GM23338 (cell line): ENCODE data around the gene BRINP2. TPM values are rescaled to one million over a fixed set of nuclear protein-coding genes. Genes with fewer than 3 reads are reported as not detected.

Experiments
- ATAC-seq: fragments of 200-7000 bp; cut with Tn5 transposase; 3 replicates; pipeline ENCODE4 v1.9.1; 2020
- DNase-seq: peaks from one replicate; pipeline ENCODE4 v3.0.0-alpha.2; 2015; ENCODE audit warnings: low spot score
- H2AFZ ChIP-seq: fragments of 200-600 bp; sonication (generic); 2 replicates; pipeline ENCODE4 v1.8.0; 2016; ENCODE audit warnings: antibody characterized with exemption, mild to moderate bottlenecking, moderate library complexity
- H3F3A ChIP-seq: fragments of 200-600 bp; sonication (generic); replicated peaks from 2 replicates; pipeline ENCODE4 v1.8.0; 2017; ENCODE audit warnings: antibody characterized with exemption, mixed run types, low read depth
- H3K27ac ChIP-seq: fragments of 200-600 bp; sonication (generic); 2 replicates; pipeline ENCODE4 v1.6.1; 2016; ENCODE audit warnings: low read depth
- H3K27me3 ChIP-seq: fragments of 200-600 bp; sonication (generic); 2 replicates; pipeline ENCODE4 v1.8.0; 2016; ENCODE audit warnings: mild to moderate bottlenecking, mixed run types, moderate library complexity; ENCODE audit not compliant: insufficient read depth
- H3K36me3 ChIP-seq: fragments of 200-600 bp; sonication (generic); 2 replicates; pipeline ENCODE4 v1.8.0; 2016; ENCODE audit warnings: mild to moderate bottlenecking; ENCODE audit not compliant: insufficient read depth
- H3K4me1 ChIP-seq: fragments of 200-600 bp; sonication (generic); 2 replicates; pipeline ENCODE4 v1.8.0; 2016; ENCODE audit warnings: mild to moderate bottlenecking, moderate library complexity; ENCODE audit not compliant: insufficient read depth
- H3K4me2 ChIP-seq: fragments of 200-600 bp; sonication (generic); 2 replicates; pipeline ENCODE4 v1.7.1; 2017; ENCODE audit warnings: mixed run types
- H3K4me3 ChIP-seq: fragments of 200-600 bp; sonication (generic); 2 replicates; pipeline ENCODE4 v1.6.1; 2016; ENCODE audit warnings: mixed run types
- H3K79me2 ChIP-seq: fragments of 200-600 bp; sonication (generic); replicated peaks from 2 replicates; pipeline ENCODE4 v1.8.0; 2017; ENCODE audit warnings: mild to moderate bottlenecking; ENCODE audit not compliant: insufficient read depth
- H3K9me2 ChIP-seq: fragments of 200-600 bp; sonication (generic); 2 replicates; pipeline ENCODE4 v1.8.0; 2017; ENCODE audit not compliant: insufficient read depth
- H4K20me1 ChIP-seq: fragments of 200-600 bp; sonication (generic); replicated peaks from 2 replicates; pipeline ENCODE4 v1.8.0; 2017; ENCODE audit warnings: mild to moderate bottlenecking; ENCODE audit not compliant: insufficient read depth
- H3K27ac Mint-ChIP-seq: 2 replicates; pipeline ENCODE4 v1.8.0; 2020; ENCODE audit warnings: inconsistent platforms, mild to moderate bottlenecking, moderate library complexity, mixed read lengths
- H3K27me3 Mint-ChIP-seq: 3 replicates; pipeline ENCODE4 v1.8.0; 2022; ENCODE audit warnings: low read depth, mild to moderate bottlenecking, moderate library complexity, mixed read lengths, inconsistent platforms; ENCODE audit not compliant: insufficient read depth, poor library complexity
- H3K36me3 Mint-ChIP-seq: 3 replicates; pipeline ENCODE4 v1.8.0; 2021; ENCODE audit warnings: low read depth, mild to moderate bottlenecking, inconsistent platforms, moderate library complexity, mixed read lengths
- H3K4me1 Mint-ChIP-seq: 3 replicates; pipeline ENCODE4 v1.8.0; 2020; ENCODE audit warnings: mild to moderate bottlenecking, inconsistent platforms, mixed read lengths
- H3K4me3 Mint-ChIP-seq: 3 replicates; pipeline ENCODE4 v1.8.0; 2021; ENCODE audit warnings: moderate library complexity, mild to moderate bottlenecking, inconsistent platforms, mixed read lengths
- H3K9me3 Mint-ChIP-seq: 3 replicates; pipeline ENCODE4 v1.8.0; 2020; ENCODE audit warnings: moderate library complexity, mild to moderate bottlenecking, inconsistent platforms, mixed read lengths
- CREB1 ChIP-seq: fragments of 250-450 bp; sonication (Bioruptor Pico); IDR thresholded peaks from 2 replicates; pipeline ENCODE4 v1.5.0; 2020; ENCODE audit warnings: low read depth, mild to moderate bottlenecking, moderate library complexity
- EZH2 ChIP-seq: fragments of 200-600 bp; sonication (generic); IDR thresholded peaks from one replicate; pipeline ENCODE4 v1.8.0; 2017; ENCODE audit warnings: antibody characterized with exemption, mild to moderate bottlenecking, low read depth; ENCODE audit not compliant: unreplicated experiment
- EZH2phosphoT487 ChIP-seq: fragments of 200-600 bp; sonication (generic); IDR thresholded peaks from one replicate; pipeline ENCODE4 v1.8.1; 2018; ENCODE audit warnings: antibody characterized with exemption; ENCODE audit not compliant: unreplicated experiment
- JUNB ChIP-seq: IDR thresholded peaks from one replicate; pipeline ENCODE4 v1.6.1; 2016; ENCODE audit warnings: antibody characterized with exemption; ENCODE audit not compliant: unreplicated experiment
- NANOG ChIP-seq: IDR thresholded peaks from 2 replicates; pipeline ENCODE4 v1.6.1; 2016; ENCODE audit warnings: antibody characterized with exemption, borderline replicate concordance
- POLR2AphosphoS5 ChIP-seq: IDR thresholded peaks from 2 replicates; pipeline ENCODE4 v1.6.1; 2016; ENCODE audit warnings: antibody characterized with exemption, low read depth
- STAT1 ChIP-seq: IDR thresholded peaks from one replicate; pipeline ENCODE4 v1.6.1; 2016; ENCODE audit warnings: antibody characterized with exemption; ENCODE audit not compliant: unreplicated experiment
- ZNF114 ChIP-seq: fragments of 250-450 bp; sonication (Bioruptor Pico); IDR thresholded peaks from 2 replicates; pipeline ENCODE4 v1.5.0; 2020; ENCODE audit warnings: mild to moderate bottlenecking, moderate library complexity
- ZNF331 ChIP-seq: fragments of 250-450 bp; sonication (Bioruptor Pico); IDR thresholded peaks from 2 replicates; pipeline ENCODE4 v1.5.0; 2020; ENCODE audit warnings: low read depth, mild to moderate bottlenecking, moderate library complexity
- polyA plus RNA-seq: library from polyadenylated mRNA; unstranded; fragments of >200 nt; fragmentation: Nextera tagmentation; extraction: Ambion mirVana; gene quantifications from 2 replicates; pipeline ENCODE4 v1.2.1, GENCODE V29; 2016
- total RNA-seq: library from RNA; depleted of rRNA; stranded (reverse); fragments of >200 nt; shearing (Covaris generic); gene quantifications from 2 replicates; pipeline ENCODE4 v1.2.3, GENCODE V29; 2014
- TF ChIP-seq, protein P1 (sequence below), 2 experiments: fragments of 200-600 bp in 1 of 2; sonication (generic) in 1 of 2; conservative IDR thresholded peaks; 2 replicates each; pipeline versions ENCODE4 v1.5.1 to v1.6.1; 2016 to 2017; ENCODE audit warnings: antibody characterized with exemption in 2 of 2, low read depth in 2 of 2, mild to moderate bottlenecking in 2 of 2, moderate library complexity in 1 of 2
- TF ChIP-seq, protein P2 (sequence below): IDR thresholded peaks from one replicate; pipeline ENCODE4 v1.6.1; 2018; ENCODE audit warnings: antibody characterized with exemption; ENCODE audit not compliant: unreplicated experiment
- TF ChIP-seq, protein P3 (sequence below): fragments of 250-450 bp; sonication (Bioruptor Pico); IDR thresholded peaks from 2 replicates; pipeline ENCODE4 v1.5.0; 2020; ENCODE audit warnings: mild to moderate bottlenecking, moderate library complexity
- TF ChIP-seq, protein P4 (sequence below): IDR thresholded peaks from 2 replicates; pipeline ENCODE4 v1.6.1; 2016; ENCODE audit warnings: antibody characterized with exemption

Gene BRINP2
- total and polyA plus RNA-seq, 2 experiments from 2014 or later = 0.10 to 0.52 TPM

DNA sequence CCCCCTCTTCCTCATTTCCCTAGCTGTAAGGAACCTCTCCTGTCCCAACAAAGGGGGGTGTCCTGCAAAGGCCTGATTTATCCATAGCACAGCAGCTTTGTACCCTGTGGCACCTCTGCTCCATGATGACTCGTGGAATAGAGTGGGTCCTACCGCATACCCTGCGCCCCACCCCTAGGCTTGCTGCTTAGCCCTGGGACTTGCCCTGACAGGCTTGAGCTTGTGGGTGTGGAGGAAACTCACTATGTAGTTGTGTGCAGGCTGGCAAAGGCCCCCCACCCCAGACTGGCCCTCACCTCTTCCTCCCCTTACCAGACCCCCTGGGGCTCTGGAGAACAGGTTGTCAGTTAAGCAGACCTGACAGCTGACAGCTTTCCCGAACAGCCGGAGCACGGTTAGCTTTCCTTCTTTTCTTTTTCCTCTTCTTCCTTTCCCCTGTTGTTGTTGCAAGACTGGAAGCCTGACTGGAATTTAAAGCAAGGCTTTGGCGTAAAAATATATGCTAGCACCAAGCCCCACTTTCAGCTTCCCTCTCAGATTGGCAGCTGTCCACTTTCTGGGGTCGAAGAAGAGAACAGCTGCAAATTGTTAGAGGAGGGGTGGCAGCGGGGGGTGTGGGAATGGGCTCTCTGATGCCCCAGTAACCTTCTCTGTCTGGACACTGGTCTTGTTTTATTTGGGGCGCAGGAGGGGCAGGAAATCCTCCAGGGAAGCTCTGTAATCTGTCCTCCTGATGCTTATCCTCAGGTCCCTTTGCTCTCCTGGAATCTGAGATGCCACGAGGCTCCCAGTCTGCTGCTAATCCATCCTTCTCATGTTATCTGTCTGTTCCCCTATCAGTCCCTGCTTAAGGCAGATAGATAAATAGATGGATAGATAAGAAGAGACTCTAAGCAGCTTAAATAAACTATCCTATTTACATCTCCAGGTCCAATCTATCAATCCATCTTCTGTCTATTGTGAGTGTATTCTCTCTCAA, 134.6 kb downstream of the BRINP2 start:
- TF ChIP-seq, protein P1, sequence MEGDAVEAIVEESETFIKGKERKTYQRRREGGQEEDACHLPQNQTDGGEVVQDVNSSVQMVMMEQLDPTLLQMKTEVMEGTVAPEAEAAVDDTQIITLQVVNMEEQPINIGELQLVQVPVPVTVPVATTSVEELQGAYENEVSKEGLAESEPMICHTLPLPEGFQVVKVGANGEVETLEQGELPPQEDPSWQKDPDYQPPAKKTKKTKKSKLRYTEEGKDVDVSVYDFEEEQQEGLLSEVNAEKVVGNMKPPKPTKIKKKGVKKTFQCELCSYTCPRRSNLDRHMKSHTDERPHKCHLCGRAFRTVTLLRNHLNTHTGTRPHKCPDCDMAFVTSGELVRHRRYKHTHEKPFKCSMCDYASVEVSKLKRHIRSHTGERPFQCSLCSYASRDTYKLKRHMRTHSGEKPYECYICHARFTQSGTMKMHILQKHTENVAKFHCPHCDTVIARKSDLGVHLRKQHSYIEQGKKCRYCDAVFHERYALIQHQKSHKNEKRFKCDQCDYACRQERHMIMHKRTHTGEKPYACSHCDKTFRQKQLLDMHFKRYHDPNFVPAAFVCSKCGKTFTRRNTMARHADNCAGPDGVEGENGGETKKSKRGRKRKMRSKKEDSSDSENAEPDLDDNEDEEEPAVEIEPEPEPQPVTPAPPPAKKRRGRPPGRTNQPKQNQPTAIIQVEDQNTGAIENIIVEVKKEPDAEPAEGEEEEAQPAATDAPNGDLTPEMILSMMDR (conservative IDR thresholded peaks at IDR 0.05; ENCODE audit: low read depth in 2 of 2) = no peak
- TF ChIP-seq ZNF114 (no peak), NANOG (no peak), CREB1 (CRISPR knock-in tag) (no peak), ZNF331 (CRISPR knock-in tag) (no peak), POLR2AphosphoS5 (no peak), JUNB (no peak), EZH2 (no peak), EZH2phosphoT487 (no peak), STAT1 (no peak)
- TF ChIP-seq, protein P2, sequence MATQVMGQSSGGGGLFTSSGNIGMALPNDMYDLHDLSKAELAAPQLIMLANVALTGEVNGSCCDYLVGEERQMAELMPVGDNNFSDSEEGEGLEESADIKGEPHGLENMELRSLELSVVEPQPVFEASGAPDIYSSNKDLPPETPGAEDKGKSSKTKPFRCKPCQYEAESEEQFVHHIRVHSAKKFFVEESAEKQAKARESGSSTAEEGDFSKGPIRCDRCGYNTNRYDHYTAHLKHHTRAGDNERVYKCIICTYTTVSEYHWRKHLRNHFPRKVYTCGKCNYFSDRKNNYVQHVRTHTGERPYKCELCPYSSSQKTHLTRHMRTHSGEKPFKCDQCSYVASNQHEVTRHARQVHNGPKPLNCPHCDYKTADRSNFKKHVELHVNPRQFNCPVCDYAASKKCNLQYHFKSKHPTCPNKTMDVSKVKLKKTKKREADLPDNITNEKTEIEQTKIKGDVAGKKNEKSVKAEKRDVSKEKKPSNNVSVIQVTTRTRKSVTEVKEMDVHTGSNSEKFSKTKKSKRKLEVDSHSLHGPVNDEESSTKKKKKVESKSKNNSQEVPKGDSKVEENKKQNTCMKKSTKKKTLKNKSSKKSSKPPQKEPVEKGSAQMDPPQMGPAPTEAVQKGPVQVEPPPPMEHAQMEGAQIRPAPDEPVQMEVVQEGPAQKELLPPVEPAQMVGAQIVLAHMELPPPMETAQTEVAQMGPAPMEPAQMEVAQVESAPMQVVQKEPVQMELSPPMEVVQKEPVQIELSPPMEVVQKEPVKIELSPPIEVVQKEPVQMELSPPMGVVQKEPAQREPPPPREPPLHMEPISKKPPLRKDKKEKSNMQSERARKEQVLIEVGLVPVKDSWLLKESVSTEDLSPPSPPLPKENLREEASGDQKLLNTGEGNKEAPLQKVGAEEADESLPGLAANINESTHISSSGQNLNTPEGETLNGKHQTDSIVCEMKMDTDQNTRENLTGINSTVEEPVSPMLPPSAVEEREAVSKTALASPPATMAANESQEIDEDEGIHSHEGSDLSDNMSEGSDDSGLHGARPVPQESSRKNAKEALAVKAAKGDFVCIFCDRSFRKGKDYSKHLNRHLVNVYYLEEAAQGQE = no peak
- TF ChIP-seq, protein P3, sequence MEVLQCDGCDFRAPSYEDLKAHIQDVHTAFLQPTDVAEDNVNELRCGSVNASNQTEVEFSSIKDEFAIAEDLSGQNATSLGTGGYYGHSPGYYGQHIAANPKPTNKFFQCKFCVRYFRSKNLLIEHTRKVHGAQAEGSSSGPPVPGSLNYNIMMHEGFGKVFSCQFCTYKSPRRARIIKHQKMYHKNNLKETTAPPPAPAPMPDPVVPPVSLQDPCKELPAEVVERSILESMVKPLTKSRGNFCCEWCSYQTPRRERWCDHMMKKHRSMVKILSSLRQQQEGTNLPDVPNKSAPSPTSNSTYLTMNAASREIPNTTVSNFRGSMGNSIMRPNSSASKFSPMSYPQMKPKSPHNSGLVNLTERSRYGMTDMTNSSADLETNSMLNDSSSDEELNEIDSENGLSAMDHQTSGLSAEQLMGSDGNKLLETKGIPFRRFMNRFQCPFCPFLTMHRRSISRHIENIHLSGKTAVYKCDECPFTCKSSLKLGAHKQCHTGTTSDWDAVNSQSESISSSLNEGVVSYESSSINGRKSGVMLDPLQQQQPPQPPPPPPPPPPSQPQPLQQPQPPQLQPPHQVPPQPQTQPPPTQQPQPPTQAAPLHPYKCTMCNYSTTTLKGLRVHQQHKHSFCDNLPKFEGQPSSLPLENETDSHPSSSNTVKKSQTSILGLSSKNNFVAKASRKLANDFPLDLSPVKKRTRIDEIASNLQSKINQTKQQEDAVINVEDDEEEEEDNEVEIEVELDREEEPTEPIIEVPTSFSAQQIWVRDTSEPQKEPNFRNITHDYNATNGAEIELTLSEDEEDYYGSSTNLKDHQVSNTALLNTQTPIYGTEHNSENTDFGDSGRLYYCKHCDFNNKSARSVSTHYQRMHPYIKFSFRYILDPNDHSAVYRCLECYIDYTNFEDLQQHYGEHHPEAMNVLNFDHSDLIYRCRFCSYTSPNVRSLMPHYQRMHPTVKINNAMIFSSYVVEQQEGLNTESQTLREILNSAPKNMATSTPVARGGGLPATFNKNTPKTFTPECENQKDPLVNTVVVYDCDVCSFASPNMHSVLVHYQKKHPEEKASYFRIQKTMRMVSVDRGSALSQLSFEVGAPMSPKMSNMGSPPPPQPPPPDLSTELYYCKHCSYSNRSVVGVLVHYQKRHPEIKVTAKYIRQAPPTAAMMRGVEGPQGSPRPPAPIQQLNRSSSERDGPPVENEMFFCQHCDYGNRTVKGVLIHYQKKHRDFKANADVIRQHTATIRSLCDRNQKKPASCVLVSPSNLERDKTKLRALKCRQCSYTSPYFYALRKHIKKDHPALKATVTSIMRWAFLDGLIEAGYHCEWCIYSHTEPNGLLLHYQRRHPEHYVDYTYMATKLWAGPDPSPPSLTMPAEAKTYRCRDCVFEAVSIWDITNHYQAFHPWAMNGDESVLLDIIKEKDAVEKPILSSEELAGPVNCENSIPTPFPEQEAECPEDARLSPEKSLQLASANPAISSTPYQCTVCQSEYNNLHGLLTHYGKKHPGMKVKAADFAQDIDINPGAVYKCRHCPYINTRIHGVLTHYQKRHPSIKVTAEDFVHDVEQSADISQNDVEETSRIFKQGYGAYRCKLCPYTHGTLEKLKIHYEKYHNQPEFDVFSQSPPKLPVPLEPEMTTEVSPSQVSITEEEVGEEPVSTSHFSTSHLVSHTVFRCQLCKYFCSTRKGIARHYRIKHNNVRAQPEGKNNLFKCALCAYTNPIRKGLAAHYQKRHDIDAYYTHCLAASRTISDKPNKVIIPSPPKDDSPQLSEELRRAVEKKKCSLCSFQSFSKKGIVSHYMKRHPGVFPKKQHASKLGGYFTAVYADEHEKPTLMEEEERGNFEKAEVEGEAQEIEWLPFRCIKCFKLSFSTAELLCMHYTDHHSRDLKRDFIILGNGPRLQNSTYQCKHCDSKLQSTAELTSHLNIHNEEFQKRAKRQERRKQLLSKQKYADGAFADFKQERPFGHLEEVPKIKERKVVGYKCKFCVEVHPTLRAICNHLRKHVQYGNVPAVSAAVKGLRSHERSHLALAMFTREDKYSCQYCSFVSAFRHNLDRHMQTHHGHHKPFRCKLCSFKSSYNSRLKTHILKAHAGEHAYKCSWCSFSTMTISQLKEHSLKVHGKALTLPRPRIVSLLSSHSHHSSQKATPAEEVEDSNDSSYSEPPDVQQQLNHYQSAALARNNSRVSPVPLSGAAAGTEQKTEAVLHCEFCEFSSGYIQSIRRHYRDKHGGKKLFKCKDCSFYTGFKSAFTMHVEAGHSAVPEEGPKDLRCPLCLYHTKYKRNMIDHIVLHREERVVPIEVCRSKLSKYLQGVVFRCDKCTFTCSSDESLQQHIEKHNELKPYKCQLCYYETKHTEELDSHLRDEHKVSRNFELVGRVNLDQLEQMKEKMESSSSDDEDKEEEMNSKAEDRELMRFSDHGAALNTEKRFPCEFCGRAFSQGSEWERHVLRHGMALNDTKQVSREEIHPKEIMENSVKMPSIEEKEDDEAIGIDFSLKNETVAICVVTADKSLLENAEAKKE (CRISPR knock-in tag) = no peak
- TF ChIP-seq, protein P4, sequence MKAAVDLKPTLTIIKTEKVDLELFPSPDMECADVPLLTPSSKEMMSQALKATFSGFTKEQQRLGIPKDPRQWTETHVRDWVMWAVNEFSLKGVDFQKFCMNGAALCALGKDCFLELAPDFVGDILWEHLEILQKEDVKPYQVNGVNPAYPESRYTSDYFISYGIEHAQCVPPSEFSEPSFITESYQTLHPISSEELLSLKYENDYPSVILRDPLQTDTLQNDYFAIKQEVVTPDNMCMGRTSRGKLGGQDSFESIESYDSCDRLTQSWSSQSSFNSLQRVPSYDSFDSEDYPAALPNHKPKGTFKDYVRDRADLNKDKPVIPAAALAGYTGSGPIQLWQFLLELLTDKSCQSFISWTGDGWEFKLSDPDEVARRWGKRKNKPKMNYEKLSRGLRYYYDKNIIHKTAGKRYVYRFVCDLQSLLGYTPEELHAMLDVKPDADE = no peak
- DNase-seq (no peak), ATAC-seq (no peak)
- no peaks in the 10 kb centered on the region for H3K9me3 Mint-ChIP-seq
- no peaks in the 10 kb centered on the region for H3K27me3 ChIP-seq
- no peak overlapping the region for H2AFZ ChIP-seq
- no peaks in the 10 kb centered on the region for H3K36me3 ChIP-seq
- 0 out of 2 replicates have a peak, but pooled peaks cover under 1% of the 10 kb centered on the region for H3K4me1 ChIP-seq
- H3K4me3 ChIP-seq = no peak overlapping the region
- no peak overlapping the region for H3K4me3 Mint-ChIP-seq
- no peak overlapping the region for H3K4me2 ChIP-seq
- H4K20me1 ChIP-seq = no peaks in the 10 kb centered on the region
- H3K27ac Mint-ChIP-seq = no peak overlapping the region
- no peaks in the 10 kb centered on the region for H3K79me2 ChIP-seq
- H3K36me3 Mint-ChIP-seq = no peaks in the 10 kb centered on the region
- H3F3A ChIP-seq = no peaks in the 10 kb centered on the region
- no peak overlapping the region for H3K27ac ChIP-seq
- H3K9me2 ChIP-seq = no peaks in the 10 kb centered on the region
- H3K27me3 Mint-ChIP-seq = peaks cover 2% of the 10 kb centered on the region
- peaks cover 6% of the 10 kb centered on the region; the same call in 2 of the 3 replicates for H3K4me1 Mint-ChIP-seq
